ENCODE results near the gene NLRC5.

Gene NLRC5

GRCh38 chr16:57020651-57021050 lies 31.3 kb downstream of the NLRC5 start:
- no peak for DNase-seq (ENCODE audit: low read depth)
- no peak for TF ChIP-seq MYC (IDR thresholded peaks at IDR 0.05; ENCODE audit: low read depth, low read length)
- no peak for TF ChIP-seq CTCF (IDR thresholded peaks at IDR 0.05; ENCODE audit: low read depth, low read length)
- TF ChIP-seq MAX (IDR thresholded peaks at IDR 0.05; ENCODE audit: low read depth, low read length), result no peak
- no peak for TF ChIP-seq POLR2A (IDR thresholded peaks at IDR 0.05; ENCODE audit: extremely low read depth, insufficient read length)
- H3K4me3 ChIP-seq (ENCODE audit: low read depth, low read length), result no peak overlapping the region

GRCh38 chr16:57021757-57022156 lies 32.4 kb downstream of the NLRC5 start:
- no peak for TF ChIP-seq MYC (IDR thresholded peaks at IDR 0.05; ENCODE audit: low read depth, low read length)
- TF ChIP-seq CTCF (IDR thresholded peaks at IDR 0.05; ENCODE audit: low read depth, low read length), result no peak
- no peak for TF ChIP-seq MAX (IDR thresholded peaks at IDR 0.05; ENCODE audit: low read depth, low read length)
- no peak for TF ChIP-seq POLR2A (IDR thresholded peaks at IDR 0.05; ENCODE audit: extremely low read depth, insufficient read length)
- no peak for DNase-seq (ENCODE audit: low read depth)
- no peak overlapping the region for H3K4me3 ChIP-seq (ENCODE audit: low read depth, low read length)

GRCh38 chr16:57022445-57022844 lies 33.1 kb downstream of the NLRC5 start:
- TF ChIP-seq MYC (IDR thresholded peaks at IDR 0.05; ENCODE audit: low read depth, low read length) (no peak), CTCF (IDR thresholded peaks at IDR 0.05; ENCODE audit: low read depth, low read length) (no peak), POLR2A (IDR thresholded peaks at IDR 0.05; ENCODE audit: extremely low read depth, insufficient read length) (no peak), MAX (IDR thresholded peaks at IDR 0.05; ENCODE audit: low read depth, low read length) (no peak)
- no peak for DNase-seq (ENCODE audit: low read depth)
- no peak overlapping the region for H3K4me3 ChIP-seq (ENCODE audit: low read depth, low read length)

GRCh38 chr16:57023541-57024249 lies 34.3 kb downstream of the NLRC5 start:
- no peak for TF ChIP-seq MYC (IDR thresholded peaks at IDR 0.05; ENCODE audit: low read depth, low read length)
- no peak for TF ChIP-seq CTCF (IDR thresholded peaks at IDR 0.05; ENCODE audit: low read depth, low read length)
- no peak for TF ChIP-seq MAX (IDR thresholded peaks at IDR 0.05; ENCODE audit: low read depth, low read length)
- TF ChIP-seq POLR2A (IDR thresholded peaks at IDR 0.05; ENCODE audit: extremely low read depth, insufficient read length), result no peak
- no peak overlapping the region for H3K4me3 ChIP-seq (ENCODE audit: low read depth, low read length)
- no peak for DNase-seq (ENCODE audit: low read depth)

GRCh38 chr16:57024894-57025680 lies 35.7 kb downstream of the NLRC5 start:
- H3K4me3 ChIP-seq (ENCODE audit: low read depth, low read length), result no peak overlapping the region
- no peak for TF ChIP-seq POLR2A (IDR thresholded peaks at IDR 0.05; ENCODE audit: extremely low read depth, insufficient read length)
- TF ChIP-seq MAX (IDR thresholded peaks at IDR 0.05; ENCODE audit: low read depth, low read length), result no peak
- TF ChIP-seq CTCF (IDR thresholded peaks at IDR 0.05; ENCODE audit: low read depth, low read length), result no peak
- no peak for TF ChIP-seq MYC (IDR thresholded peaks at IDR 0.05; ENCODE audit: low read depth, low read length)
- no peak for DNase-seq (ENCODE audit: low read depth)

All from NB4 (cell line).